ENCODE results near the gene KIZ. TPM values are rescaled to one million over a fixed set of nuclear protein-coding genes. Genes with fewer than 3 reads are reported as not detected.

Gene KIZ
- total RNA-seq, 4 donors from 2014 or later, result 31.3 to 79.4 (median 50.8) TPM

GRCh38 chr20:21214431-21214830 is 88.5 kb downstream of the KIZ start:
- Histone ChIP-seq H3K4me1 (no peaks in the 10 kb centered on the region), H3K27ac (no peak overlapping the region), H3K9me3 (no peaks in the 10 kb centered on the region), H3K27me3 (no peaks in the 10 kb centered on the region), H3K4me3 (no peak overlapping the region), H3K36me3 (peaks cover 0 to 4% (median 0%) of the 10 kb centered on the region in 3 donors)
- TF ChIP-seq CTCF (IDR thresholded peaks at IDR 0.05), result no peak
- TF ChIP-seq POLR2A (IDR thresholded peaks at IDR 0.05), result no peak
- DNase-seq, result no peak

GRCh38 chr20:21219686-21220085 is 93.8 kb downstream of the KIZ start:
- Histone ChIP-seq H3K27ac (no peak overlapping the region), H3K4me3 (no peak overlapping the region)

GRCh38 chr20:21224217-21224616 is 98.3 kb downstream of the KIZ start:
- H3K27ac ChIP-seq, result no peak overlapping the region
- DNase-seq, result no peak
- H3K9me3 ChIP-seq, result no peaks in the 10 kb centered on the region
- no peak overlapping the region for H3K4me3 ChIP-seq
- TF ChIP-seq POLR2A (IDR thresholded peaks at IDR 0.05) (no peak), CTCF (IDR thresholded peaks at IDR 0.05) (no peak)
- H3K27me3 ChIP-seq, result no peaks in the 10 kb centered on the region
- H3K36me3 ChIP-seq, result peaks cover 0 to 4% (median 0%) of the 10 kb centered on the region in 3 donors
- H3K4me1 ChIP-seq, result no peaks in the 10 kb centered on the region

More at GRCh38 chr20:21219686-21220085, 93.8 kb downstream of the KIZ start:
- TF ChIP-seq POLR2A (IDR thresholded peaks at IDR 0.05) (no peak), CTCF (IDR thresholded peaks at IDR 0.05) (no peak)
- no peak for DNase-seq
- Histone ChIP-seq H3K9me3 (no peaks in the 10 kb centered on the region), H3K27me3 (no peaks in the 10 kb centered on the region), H3K36me3 (no peaks in the 10 kb centered on the region), H3K4me1 (no peaks in the 10 kb centered on the region)

- Histone ChIP-seq H3K9me3 (no peaks in the 10 kb centered on the region), H3K27me3 (no peaks in the 10 kb centered on the region), H3K36me3 (peaks cover 0 to 14% (median 0%) of the 10 kb centered on the region in 3 donors), H3K4me3 (no peak overlapping the region), H3K4me1 (no peaks in the 10 kb centered on the region), H3K27ac (no peak overlapping the region)
- no peak for DNase-seq
- TF ChIP-seq CTCF (IDR thresholded peaks at IDR 0.05) (no peak), POLR2A (IDR thresholded peaks at IDR 0.05) (no peak)
Measured at GRCh38 chr20:21225215-21225947, 99.5 kb downstream of the KIZ start.

- H3K36me3 ChIP-seq, result peaks cover 0 to 29% (median 0%) of the 10 kb centered on the region in 3 donors
- no peak overlapping the region for H3K4me3 ChIP-seq
- TF ChIP-seq POLR2A (IDR thresholded peaks at IDR 0.05) (no peak), CTCF (IDR thresholded peaks at IDR 0.05) (no peak)
- no peaks in the 10 kb centered on the region for H3K9me3 ChIP-seq
- DNase-seq, result no peak
- no peak overlapping the region for H3K27ac ChIP-seq
- H3K27me3 ChIP-seq, result no peaks in the 10 kb centered on the region
- H3K4me1 ChIP-seq, result no peaks in the 10 kb centered on the region
Measured at GRCh38 chr20:21228511-21228910, 102.6 kb downstream of the KIZ start.
